Ureter (tissue), 1 donor: ENCODE results near the gene VGLL4. TPM values are rescaled to one million over a fixed set of nuclear protein-coding genes. Genes with fewer than 3 reads are reported as not detected.
"Not testable (repeated sequence)": the region's sequence is repeated elsewhere in the genome, so short reads cannot be mapped to it uniquely, and the experiment has no call there.

Source experiments
- DNase-seq: peaks from one replicate; pipeline ENCODE4 v3.0.0-alpha.2; 2020; ENCODE audit warnings: low spot score
- total RNA-seq: library from RNA; stranded (reverse); gene quantifications from one replicate; pipeline ENCODE4 v1.2.4, GENCODE V29; 2023
- donor health status: DM: yes; HTN: yes; CAD: no.

The VGLL4 gene, protein sequence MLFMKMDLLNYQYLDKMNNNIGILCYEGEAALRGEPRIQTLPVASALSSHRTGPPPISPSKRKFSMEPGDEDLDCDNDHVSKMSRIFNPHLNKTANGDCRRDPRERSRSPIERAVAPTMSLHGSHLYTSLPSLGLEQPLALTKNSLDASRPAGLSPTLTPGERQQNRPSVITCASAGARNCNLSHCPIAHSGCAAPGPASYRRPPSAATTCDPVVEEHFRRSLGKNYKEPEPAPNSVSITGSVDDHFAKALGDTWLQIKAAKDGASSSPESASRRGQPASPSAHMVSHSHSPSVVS
- total RNA-seq = 88.3 TPM

- peak; percentile 86 for DNase-seq
These were observed at the start of gene VGLL4 for GRCh38 chr3:11643605-11644087. TSS of gene VGLL4 (minus strand) at chr3:11643915. CDS start at chr3:11643518, 397 bp downstream.

DNA sequence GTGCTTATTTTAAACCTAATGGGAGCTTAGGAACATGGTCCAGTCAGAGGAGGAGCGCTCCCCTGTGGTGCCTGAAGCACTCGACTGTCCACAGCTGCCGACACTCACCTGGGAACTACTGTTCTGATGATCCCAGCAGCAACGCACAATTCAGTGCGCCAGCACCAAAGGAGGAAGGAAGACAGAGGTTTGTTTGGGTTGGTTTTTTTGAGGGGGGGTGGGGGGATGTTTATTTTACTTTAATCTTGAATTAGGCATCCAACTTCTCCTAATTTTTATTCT lies 48.8 kb upstream of the VGLL4 start:
- no peak for DNase-seq

DNA sequence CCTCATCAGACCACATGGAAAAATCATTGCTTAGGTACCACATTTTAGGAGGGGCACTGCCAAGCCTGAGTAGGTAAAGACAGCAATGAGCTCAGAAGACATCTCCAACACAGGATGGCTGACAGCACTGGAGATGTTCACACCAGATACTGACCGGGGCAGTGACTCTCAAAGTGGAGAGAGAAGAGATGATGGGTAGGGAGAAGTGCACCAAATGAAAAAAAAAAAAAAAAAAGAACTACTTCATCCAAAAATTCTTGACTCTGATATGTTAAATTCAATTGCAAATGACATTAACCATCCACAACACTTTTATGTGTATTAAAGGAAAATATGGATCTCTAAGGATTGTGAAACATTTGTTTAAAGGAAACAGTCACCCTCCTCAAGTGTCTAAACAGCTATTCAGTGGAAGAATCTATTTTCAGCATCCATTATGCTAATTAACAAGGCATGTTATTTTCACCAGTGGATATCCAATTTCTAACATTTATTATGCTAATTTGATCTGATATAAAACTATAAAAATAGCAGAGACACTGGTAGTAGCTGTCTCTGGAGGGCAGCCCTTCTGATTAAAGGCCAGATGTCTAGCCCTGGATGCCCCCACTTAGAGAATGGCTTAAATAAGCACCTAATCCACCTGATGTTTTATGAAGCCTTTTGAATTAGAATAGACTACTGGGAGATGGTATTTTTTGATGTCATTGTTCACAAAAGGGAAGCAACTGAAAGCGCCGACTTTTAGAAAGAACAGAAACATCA lies 48.2 kb upstream of the VGLL4 start:
- no peak for DNase-seq

GRCh38 chr3:11690863-11691766 lies 47.4 kb upstream of the VGLL4 start:
- DNase-seq = no peak

- no peak for DNase-seq
These were observed 46.0 kb upstream of the VGLL4 start for GRCh38 chr3:11689749-11690148.

- DNase-seq = not testable (repeated sequence)
These were observed 41.3 kb upstream of the VGLL4 start for GRCh38 chr3:11684980-11685379.

GRCh38 chr3:11680509-11680908 lies 36.8 kb upstream of the VGLL4 start:
- DNase-seq = no peak

DNA sequence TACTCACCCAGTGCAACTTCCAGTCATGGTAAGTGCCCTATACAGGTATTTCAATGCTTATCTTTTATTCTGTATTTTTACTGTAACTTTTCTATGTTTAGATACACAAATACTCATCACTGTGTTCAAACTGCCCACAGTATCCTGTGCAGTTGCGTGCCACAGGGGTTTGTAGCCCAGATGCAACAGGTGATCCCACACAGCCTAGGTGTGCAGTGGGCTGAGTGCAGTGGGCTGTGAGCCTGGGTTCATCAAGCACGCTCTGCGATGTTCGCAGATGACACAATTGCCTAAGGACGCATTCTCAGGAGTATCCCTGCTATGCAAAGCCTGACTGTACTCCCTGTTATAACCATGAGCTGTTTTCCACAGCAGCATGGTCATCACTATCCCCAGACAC lies 36.2 kb upstream of the VGLL4 start:
- no peak for DNase-seq

GRCh38 chr3:11672363-11672762 lies 28.6 kb upstream of the VGLL4 start:
- DNase-seq = no peak

GRCh38 chr3:11671648-11672100 lies 28.0 kb upstream of the VGLL4 start:
- DNase-seq = no peak

GRCh38 chr3:11668243-11669235 lies 24.8 kb upstream of the VGLL4 start:
- no peak for DNase-seq

DNA sequence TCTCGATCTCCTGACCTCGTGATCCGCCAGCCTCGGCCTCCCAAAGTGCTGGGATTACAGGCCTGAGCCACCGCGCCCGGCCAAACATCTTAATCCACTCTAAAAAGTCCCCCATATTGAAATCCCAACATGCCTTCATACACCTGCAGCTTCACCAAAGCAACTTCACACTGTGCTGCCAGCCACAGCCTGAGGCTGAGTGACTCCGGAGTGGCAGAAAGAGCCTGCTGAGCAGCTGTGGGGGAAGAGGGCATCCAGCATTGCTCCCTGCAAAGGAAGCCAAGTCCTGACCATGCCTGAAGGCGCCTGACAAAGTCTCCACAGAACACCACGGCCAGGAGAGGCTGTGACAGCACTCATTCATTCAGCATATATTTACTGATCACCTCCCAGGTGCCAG lies 21.6 kb upstream of the VGLL4 start:
- DNase-seq = no peak

DNA sequence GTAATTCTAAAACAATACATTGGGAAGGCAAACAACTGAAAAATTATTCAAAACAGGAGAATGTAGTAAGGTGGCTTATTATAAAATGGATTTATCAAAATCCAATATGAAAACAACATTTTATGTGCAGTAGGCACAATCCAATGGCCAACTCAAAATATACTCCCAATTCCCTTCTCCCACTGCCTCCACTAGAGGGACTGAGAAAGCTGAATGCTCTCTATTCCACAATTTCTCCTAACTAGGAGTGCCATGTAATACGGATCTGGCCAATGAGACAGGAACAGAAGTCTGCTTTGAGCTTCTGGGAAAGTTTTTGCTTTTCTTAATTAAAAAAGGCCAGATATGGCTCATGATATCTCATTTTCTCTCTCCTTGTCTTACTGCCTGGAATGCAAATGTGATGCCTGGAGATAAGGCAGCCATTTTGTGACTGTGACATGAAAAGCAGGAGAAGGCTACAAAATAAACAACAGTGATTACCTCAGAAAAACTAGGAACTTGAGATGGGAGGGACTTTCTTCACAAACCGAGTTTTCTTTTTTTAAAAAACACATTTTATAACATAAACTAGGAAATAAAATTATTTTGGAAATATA lies 18.8 kb upstream of the VGLL4 start:
- DNase-seq = no peak

- no peak for DNase-seq
These were observed 18.1 kb upstream of the VGLL4 start for GRCh38 chr3:11661827-11662226.

DNA sequence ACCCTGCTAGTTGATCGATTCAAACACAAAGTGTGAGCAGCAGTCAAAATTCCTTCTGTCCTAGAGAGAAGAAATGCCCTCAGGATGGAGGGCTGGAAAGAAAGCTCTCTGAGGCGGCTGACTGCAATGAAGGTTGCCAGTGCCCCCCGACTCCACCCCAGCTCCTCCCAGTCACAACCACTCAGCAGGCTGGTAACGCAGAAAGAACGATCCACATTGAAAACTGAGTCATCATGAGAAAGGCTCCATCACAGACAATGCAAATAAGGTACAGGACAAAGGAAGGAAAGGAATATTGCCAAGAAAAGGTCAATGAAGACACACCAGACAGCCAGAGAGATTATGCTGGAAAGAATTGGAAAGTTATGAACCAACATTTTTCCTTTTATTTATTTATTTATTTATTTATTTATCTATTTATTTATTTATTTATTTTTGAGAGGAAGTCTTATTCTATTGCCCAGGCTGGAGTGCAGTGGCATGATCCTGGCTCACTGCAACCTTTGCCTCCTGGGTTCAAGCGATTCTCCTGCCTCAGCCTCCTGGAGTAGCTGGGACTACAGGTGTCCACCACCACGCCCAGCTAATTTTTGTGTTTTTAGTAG lies 17.4 kb upstream of the VGLL4 start:
- no peak for DNase-seq

DNA sequence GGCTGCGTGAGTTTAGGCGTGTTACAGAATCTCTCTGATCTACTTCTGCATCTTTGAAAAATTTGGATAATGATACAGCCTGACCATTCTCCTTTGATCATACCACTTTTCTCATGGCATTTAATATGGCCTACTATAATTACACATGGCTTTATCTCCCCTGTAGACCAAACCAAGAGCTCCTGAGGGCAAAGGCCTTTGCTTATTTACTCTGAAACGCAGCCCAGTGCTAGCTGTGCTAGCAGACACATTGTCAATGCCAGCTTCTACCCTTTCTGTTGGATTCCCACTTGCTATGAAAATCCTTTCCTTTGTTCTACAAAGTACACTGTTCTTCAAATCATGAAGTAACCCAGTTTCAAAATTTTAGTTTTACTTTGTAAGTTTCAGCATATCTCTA lies 16.5 kb upstream of the VGLL4 start:
- no peak for DNase-seq

- no peak for DNase-seq
These were observed 14.5 kb upstream of the VGLL4 start for GRCh38 chr3:11658180-11658579.

DNA sequence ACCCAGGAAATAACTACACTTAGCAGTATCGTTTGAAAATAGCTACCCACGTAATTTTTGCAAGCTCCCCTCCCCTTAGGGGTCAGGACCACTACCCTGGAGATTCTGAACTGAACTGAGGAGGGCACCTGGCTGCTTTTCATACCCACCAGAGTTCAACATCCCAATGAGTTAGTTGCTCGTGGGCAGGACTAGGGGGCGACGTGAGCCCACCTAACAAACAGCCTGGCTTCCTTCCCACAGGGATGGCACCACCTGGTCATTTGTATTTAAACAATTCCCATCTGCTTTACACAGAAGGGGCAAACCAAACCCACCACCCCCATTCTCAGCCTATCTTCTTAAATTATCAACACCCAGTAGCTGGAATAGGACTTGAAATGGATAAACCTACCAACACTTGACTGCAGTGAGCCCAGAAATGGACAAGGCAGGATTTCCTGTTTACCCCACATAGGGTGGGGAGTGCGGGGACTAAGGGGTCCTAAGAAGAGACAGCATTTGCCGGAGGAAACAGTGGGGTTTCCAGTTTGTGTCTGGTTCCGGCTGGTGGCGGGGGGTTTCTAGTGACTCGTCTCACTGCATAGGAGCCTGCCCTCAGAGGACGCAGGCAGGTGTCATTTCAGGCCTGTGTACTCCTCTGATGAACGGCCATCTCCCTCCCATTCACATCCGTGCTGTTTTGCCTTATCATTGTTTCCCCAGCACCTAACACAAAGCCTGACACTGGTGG lies 11.6 kb upstream of the VGLL4 start:
- no peak for DNase-seq

GRCh38 chr3:11654166-11654565 lies 10.5 kb upstream of the VGLL4 start:
- no peak for DNase-seq
